ENCODE measurements around the gene KCNA10. TPM values are rescaled to one million over a fixed set of nuclear protein-coding genes. Genes with fewer than 3 reads are reported as not detected.

The KCNA10 gene
- total RNA-seq, 1 donor from 2014 or later, result not detected

- no peak for DNase-seq (ENCODE audit: low read depth)
- H3K4me3 ChIP-seq (ENCODE audit: low read depth, low read length), result no peak overlapping the region
- no peak for TF ChIP-seq CTCF (conservative IDR thresholded peaks at IDR 0.05; ENCODE audit: low read depth, low read length)
These were observed 28.0 kb upstream of the KCNA10 start for GRCh38 chr1:110547017-110547416.

GRCh38 chr1:110545492-110545891, 26.5 kb upstream of the KCNA10 start:
- no peak for TF ChIP-seq CTCF (conservative IDR thresholded peaks at IDR 0.05; ENCODE audit: low read depth, low read length)
- no peak overlapping the region for H3K4me3 ChIP-seq (ENCODE audit: low read depth, low read length)
- no peak for DNase-seq (ENCODE audit: low read depth)

GRCh38 chr1:110544753-110545152, 25.8 kb upstream of the KCNA10 start:
- TF ChIP-seq CTCF (conservative IDR thresholded peaks at IDR 0.05; ENCODE audit: low read depth, low read length), result no peak
- no peak overlapping the region for H3K4me3 ChIP-seq (ENCODE audit: low read depth, low read length)
- DNase-seq (ENCODE audit: low read depth), result no peak

GRCh38 chr1:110542725-110543124, 23.8 kb upstream of the KCNA10 start:
- DNase-seq (ENCODE audit: low read depth), result no peak
- H3K4me3 ChIP-seq (ENCODE audit: low read depth, low read length), result no peak overlapping the region
- no peak for TF ChIP-seq CTCF (conservative IDR thresholded peaks at IDR 0.05; ENCODE audit: low read depth, low read length)

GRCh38 chr1:110541906-110542395, 23.0 kb upstream of the KCNA10 start:
- H3K4me3 ChIP-seq (ENCODE audit: low read depth, low read length), result no peak overlapping the region
- no peak for DNase-seq (ENCODE audit: low read depth)
- TF ChIP-seq CTCF (conservative IDR thresholded peaks at IDR 0.05; ENCODE audit: low read depth, low read length), result no peak

- DNase-seq (ENCODE audit: low read depth), result no peak
- TF ChIP-seq CTCF (conservative IDR thresholded peaks at IDR 0.05; ENCODE audit: low read depth, low read length), result no peak
- H3K4me3 ChIP-seq (ENCODE audit: low read depth, low read length), result no peak overlapping the region
These were observed 22.1 kb upstream of the KCNA10 start for GRCh38 chr1:110540891-110541685.

- no peak for DNase-seq (ENCODE audit: low read depth)
- no peak overlapping the region for H3K4me3 ChIP-seq (ENCODE audit: low read depth, low read length)
- no peak for TF ChIP-seq CTCF (conservative IDR thresholded peaks at IDR 0.05; ENCODE audit: low read depth, low read length)
These were observed 19.9 kb upstream of the KCNA10 start for GRCh38 chr1:110538921-110539320.

All from epithelial cell of proximal tubule (primary cell).